ENCODE results near the gene DDTL.

DNA sequence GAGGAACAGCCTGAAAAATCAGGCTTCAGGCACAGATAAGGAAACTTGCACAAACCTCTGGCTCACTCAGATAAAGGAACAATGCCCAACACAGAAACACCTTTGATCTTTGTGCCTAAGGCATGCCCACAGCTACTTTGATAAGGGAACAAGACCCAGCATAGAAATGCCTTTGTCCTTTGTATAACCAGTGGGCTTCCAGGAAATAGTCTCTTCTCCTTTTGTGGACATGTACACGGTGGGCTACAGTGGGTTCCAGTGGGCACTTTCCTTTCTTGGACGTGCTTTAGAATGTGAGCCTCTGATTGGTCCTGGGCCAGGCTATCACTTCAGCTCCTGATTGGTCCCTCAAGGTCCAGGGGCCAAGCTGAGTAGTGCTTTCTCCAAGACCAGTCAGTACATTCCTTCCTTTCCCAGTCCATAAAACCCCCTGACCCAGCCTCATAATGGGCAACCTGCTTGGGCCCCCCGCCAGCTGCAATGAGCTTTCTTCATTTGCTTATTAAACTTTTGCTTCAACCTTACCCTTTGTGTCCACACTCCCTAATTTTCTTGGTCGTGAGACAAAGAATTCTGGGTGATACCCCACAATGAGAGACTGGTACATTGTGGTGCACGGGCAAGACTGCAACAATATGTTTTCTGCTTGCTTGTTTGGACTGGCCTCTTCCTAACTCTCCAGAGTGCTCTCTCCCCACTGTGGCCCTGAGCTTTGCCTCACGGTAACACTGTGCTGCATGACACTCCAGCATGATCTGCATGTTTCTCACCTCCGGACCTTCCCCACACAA is 42.7 kb downstream of the DDTL start:
- no peak for TF ChIP-seq LEF1 (IDR thresholded peaks at IDR 0.05; ENCODE audit: borderline replicate concordance)
- no peak for TF ChIP-seq ELF4 (IDR thresholded peaks at IDR 0.05)
- no peak for TF ChIP-seq SP1 (IDR thresholded peaks at IDR 0.05)
- no peak for TF ChIP-seq BHLHE40 (IDR thresholded peaks at IDR 0.05; ENCODE audit: borderline replicate concordance)
- TF ChIP-seq, protein P1, sequence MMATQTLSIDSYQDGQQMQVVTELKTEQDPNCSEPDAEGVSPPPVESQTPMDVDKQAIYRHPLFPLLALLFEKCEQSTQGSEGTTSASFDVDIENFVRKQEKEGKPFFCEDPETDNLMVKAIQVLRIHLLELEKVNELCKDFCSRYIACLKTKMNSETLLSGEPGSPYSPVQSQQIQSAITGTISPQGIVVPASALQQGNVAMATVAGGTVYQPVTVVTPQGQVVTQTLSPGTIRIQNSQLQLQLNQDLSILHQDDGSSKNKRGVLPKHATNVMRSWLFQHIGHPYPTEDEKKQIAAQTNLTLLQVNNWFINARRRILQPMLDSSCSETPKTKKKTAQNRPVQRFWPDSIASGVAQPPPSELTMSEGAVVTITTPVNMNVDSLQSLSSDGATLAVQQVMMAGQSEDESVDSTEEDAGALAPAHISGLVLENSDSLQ (IDR thresholded peaks at IDR 0.05), result no peak
- no peak for TF ChIP-seq ZNF384 (IDR thresholded peaks at IDR 0.05)
- TF ChIP-seq HDGF (IDR thresholded peaks at IDR 0.05; ENCODE audit: borderline replicate concordance), result no peak
